GM21576 (cell line): Measurements from ENCODE around the gene ARHGAP5.

Experiments used
- ATAC-seq: cut with Tn5 transposase; IDR thresholded peaks from one replicate; pipeline ENCODE4 v1.9.1; 2021; ENCODE audit warnings: mild to moderate bottlenecking, moderate library complexity; ENCODE audit not compliant: unreplicated experiment

ARHGAP5 gene

DNA sequence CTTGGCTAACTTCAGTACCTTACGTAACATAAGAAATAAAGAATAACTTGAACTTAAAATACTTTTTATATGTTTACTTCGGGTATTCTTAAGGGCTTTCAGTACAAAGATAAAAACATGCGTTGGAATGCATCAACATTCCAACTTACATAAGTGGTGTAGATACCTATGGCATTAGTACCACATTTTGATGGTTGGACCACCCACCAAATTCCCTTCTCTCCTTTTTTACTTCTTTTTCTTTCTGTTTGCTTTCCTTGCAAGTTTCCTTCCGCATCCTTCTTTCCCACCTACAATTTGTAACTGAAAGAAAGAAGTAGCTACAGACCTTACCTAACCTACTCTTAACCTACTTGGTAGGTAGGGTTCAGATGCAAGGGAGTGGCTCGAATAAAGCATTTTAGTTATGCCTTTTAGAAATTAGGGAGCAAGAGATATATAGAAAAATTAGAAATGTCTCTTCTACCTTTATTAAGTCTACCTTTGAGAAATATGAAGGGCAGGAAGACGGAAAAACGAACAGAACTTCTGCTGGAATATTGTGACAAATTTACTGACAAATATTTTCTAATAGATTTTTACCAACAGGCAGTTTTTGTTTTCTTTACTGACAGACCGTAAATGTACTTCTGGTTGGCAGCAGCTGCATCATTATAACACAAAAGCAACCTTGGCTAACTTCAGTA is 2.1 kb upstream of the ARHGAP5 start:
- no peak for ATAC-seq

DNA sequence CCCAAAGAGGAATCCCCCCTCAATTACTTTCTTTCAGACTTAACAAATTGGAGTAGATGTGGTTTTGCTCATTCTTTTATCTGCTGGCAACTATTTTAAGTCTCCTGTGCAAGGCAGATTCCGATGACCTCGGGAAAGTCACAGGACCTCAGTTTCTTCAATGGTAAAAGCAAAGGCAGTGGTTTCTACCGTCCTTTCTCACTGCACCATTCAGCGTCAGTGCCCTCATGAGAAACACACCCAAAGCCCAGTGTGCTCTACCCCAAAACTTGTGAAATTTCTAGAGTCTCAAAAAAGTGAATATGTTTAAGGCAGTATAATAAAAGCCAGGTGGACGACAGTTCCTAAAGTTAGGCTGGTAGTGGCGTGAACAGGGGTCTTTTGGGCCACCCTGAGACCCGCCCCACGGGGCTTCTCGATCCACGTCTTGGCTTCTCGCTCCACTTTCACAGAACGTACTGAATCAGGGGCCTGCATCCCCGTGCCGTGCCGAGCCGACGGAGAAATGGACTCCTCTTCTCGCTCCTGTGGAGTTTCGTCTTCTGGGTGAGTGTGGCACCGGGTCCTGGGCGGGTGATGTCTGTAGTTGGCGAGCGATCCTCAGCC is 1.3 kb upstream of the ARHGAP5 start:
- peak; percentile 26 for ATAC-seq

DNA sequence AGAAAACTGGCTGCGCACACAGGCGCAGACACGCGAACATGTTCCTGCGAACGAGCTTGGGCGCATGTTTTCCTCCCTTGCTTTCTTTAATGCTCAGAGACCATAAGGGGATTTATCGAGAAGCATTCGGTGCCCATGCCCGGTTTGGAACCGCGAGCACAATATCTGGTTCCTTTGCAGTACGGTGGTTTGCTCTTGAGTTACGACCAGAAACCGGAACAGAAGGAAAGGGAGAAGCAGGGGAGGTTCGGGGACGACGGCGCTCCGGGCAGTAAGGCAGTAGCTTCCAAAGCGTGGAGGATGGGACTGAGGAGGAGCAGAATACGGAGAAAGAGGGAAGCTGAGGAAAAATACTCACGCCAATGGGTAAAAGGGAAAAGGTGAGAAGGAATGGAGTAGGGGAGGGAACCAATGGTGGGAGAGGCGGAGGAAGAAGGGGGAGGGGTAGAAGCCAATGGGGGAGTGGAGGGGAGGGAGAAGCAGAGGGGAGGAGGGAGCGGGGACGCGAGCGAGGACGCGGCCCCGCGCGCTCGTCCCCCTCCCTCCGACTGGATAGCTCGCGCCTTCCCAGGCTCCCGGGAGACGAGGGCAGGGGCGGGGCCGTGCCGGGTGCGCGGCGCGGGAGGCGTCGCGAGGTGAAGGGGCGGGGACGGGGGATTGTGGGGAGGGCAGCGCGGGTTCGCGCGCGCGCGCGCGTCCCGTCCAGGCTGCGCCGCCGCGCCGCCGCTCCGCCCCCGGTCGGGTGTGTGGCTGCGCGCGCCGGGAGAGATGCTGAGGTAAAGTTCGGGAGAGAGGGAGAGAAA is 625 bp upstream of the ARHGAP5 start:
- ATAC-seq, result peak; percentile 39

DNA sequence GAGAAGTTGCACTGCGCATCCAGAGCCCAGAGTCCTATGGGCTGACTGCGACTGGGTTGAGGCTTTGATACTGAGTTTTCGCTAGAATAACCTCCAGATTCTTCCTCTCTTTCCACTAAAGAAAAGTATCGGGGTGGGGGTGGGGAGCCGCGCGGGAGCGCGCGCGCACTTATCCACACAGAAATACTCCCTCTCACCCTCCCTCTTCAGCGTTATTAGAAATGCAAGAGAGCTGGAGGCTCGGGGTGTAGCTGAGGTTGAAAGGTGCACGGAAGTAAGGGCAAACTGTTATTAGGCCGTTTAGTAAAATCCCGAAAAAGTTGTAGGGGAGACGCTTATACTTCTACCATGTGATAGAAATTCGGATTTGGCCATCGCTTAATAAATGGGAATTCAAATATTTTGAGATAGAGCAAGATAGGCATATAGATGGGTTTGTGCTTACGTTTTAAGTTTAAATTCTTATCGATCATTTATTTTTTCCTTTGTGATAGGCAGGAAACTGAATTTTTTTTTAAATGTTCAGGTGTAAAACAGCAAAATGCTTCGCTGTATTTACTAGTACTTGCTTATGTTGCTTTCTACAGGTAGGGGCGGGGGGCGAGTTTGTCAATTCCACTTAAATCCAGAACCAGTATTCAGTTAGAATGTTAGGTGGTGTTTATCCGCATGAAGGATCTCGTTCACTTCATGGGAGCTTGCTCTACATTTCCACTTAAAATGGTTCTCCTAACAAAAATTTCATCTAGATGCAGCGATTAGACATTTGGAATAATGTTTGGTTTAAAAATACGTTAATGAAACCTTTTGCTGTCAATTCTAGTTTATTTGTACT is 1.1 kb downstream of the ARHGAP5 start:
- ATAC-seq, result no peak

DNA sequence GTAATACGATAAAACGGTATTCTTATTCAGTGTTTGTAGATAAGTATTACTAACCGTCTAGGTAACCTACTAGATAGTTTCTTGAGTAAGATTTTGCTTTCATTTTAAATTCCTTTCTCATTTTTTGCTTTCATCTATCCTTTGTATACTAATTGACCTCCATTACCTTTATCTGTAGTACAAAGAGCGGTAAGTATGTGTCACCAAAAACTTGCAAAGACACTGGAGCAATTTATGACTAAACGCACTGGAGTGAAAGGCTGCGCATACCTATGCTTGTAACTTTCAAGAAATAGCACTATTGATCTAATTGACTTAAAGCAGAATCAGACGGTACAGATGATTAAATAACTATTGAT is 1.7 kb downstream of the ARHGAP5 start:
- ATAC-seq, result no peak

DNA sequence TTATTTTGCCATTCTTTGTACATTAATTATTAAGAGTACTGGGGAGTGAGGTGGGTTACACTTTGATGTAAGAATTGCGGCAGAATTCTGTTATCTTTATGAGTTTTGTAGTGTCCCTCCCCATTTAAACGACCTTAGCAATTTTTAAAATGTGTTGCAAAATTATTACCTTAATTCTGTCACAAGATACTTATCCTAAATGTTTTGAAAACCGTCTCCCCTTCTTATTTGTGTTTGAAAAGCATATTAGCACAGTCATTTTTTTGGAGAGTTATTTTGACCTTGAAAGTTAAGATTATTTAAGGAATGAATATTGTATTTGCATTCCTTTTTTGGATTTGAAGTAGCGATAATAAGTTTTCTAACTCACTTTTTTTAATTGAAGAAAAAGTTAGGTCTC is 2.2 kb downstream of the ARHGAP5 start:
- ATAC-seq, result no peak

DNA sequence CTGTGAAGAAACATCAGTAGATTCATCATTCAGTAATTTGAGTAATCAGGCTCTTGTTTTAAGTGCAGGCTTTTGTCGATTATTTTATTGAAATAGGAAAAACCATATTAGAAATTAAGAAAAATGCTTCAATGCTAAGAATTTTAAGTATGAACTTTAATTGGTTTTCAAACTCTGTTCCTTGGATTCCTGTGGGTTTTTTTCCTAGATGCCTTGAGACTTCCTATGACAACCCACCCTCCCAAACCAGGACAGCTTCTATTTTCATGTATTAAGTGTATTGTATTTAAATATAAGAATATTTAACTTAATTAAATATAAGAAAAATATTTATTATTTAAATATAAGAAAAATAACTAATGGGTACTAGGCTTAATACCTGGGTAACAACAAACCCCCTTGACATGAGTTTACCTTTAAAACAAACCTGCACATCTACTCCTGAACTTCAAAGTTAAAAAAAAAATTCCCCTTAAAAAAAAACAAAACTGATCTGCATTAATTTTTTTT is 3.0 kb downstream of the ARHGAP5 start:
- no peak for ATAC-seq

DNA sequence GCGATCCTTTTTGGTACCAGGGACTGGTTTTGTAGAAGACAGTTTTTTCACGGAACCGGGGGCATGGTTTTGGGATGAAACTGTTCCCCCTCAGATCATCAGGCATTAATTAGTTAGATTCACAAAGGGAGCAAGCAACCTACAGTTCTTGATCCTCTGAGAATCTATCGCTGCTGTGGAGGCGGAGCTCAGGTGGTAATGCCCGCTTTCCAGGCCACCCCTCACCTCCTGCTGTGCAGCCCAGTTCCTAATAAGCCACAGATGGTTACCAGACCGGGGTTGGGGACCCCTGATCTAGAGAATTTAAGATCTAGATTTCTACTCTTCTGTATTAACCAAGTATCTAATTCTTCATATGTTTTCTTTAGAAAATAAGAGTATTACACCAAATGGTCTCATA is 4.8 kb downstream of the ARHGAP5 start:
- ATAC-seq, result no peak

DNA sequence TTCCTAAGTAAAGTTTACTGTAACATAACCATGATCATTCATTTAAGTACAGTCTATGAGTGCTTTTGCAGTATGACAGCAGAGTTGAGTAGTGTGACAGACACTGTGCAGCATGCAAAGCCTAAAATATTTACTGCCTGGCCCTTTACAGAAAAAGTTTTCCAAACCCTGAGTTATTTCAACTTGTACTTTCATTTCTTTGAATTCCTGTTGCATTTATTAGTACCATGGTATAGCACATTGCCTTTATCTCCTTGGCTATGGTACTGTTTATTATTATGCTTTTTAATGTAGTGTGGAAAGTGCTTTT is 6.2 kb downstream of the ARHGAP5 start:
- no peak for ATAC-seq

DNA sequence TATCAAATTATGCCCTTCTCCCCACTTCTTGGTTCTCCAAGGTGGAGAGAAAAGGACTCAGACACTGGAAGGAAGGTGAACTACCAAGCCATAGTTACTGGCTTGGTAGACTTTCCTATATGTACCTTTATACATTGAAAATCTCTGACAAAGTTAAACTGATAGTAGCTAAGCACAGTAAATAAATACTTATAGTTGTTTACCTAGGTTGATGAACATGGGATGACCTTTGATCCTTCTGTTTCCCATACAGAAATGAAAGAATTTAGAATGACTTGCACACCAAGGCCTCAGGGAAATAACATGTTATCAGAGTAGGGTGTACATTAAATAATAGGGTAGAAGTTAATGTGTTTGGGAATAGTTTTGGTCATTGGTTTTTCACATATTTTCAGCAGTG is 6.7 kb downstream of the ARHGAP5 start:
- ATAC-seq, result no peak

DNA sequence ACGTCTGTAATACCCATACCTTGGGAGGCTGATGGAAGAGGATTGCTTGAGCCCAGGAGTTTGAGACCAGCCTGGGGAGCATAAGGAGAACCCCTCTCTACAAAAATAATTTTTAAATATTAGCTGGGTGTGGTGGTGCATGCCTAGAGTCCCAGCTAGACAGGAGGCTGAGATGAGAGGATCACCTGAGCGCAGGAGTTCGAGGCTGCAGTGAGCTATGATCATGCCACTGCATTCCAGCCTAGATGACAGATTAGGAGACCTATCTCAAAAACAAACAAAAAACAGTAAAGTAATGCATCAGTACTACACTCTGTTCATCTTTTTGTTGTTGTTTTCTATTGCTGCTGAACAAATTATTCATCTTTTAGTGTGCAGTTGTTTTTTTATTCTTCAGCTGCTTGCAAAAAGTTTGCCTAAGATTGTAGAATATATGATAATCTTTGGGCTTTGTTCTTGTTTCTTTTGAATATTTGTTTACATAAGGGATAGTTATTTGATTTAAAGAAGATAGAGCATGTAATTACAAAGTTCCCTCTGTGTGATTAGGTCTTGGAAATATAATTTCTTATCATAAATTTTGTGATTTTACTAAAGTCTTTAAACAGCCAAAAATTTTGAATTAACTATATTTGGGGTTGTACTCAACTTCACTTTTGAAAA is 8.2 kb downstream of the ARHGAP5 start:
- ATAC-seq, result no peak

DNA sequence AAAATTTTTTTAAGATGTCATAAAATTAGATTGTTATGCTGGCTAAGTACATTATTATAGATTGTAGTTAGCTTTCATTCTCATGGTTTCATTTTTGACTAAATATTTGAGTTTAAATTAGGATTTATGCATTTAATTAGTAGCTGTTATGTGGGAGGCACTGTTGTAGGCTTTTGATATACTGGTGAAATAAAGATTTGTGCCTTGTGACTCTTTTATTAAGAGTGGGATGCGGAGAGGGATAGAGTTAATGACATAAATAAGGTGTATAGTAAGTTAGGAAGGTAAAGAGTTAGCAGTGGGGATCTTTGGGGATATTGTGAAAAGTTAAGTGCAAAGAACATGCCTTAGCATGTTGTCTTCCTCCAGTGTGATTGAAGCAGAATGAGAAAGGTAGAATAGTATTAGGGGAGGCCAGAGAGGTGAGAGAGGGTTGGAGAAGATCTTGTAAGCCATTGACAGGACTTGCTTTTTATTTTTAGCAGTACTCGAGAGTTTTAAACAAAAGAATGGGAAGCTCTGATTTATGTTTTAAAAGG is 8.8 kb downstream of the ARHGAP5 start:
- ATAC-seq, result no peak

DNA sequence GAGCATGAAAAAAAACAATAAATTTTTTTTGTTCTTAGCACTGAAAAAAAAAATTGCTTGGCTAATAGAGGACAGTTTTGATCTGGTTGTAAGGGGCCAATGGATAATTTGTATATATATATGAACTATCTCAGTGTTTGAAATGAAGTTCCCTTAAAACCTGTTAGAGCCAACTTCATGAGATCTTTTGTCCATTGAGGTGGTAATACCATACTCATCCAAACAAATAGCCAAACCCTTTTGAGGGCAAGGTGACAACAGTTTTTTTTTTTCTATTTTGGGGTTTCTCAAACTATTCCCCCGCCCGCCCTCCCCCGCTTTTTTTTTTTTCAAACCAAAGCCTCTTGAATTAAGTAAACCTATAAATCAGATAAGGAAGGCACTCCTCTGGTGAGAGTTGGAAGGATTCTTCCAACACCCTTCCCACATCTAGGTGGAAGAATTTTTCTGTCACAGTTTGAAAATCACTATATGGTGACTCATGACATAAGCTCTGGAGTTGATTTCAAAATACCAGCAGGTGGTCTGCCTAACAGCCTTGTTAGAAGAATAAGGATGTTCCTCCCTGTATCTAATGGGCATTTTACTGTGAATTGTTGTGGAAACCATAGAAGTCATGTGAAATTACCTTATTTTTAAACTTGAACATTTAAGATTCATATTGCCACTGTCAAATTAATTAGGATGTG is 10.2 kb downstream of the ARHGAP5 start:
- ATAC-seq, result no peak

DNA sequence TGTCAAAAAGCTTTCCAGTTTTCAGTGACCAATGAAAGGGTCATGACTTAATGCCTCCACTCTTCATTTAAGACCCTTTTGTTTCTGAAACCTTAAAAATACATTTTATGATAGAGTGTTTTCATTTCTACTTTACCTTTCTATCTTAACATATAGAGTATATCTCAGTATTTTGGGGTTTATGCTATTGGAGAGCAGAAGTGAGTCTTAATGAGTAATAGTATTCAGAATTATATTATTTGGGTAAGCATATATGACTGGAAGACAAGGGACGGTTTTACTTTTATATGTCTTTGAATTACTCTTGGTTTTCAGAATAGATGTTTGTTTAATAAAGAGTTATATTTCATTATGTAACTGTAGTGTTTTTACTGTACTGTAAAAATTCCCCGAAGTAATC is 10.8 kb downstream of the ARHGAP5 start:
- ATAC-seq, result no peak

DNA sequence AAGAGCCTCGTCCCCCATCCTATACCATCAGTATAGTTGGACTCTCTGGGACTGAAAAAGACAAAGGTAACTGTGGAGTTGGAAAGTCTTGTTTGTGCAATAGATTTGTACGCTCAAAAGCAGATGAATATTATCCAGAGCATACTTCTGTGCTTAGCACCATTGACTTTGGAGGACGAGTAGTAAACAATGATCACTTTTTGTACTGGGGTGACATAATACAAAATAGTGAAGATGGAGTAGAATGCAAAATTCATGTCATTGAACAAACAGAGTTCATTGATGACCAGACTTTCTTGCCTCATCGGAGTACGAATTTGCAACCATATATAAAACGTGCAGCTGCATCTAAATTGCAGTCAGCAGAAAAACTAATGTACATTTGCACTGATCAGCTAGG is 13.6 kb downstream of the ARHGAP5 start:
- ATAC-seq, result no peak

DNA sequence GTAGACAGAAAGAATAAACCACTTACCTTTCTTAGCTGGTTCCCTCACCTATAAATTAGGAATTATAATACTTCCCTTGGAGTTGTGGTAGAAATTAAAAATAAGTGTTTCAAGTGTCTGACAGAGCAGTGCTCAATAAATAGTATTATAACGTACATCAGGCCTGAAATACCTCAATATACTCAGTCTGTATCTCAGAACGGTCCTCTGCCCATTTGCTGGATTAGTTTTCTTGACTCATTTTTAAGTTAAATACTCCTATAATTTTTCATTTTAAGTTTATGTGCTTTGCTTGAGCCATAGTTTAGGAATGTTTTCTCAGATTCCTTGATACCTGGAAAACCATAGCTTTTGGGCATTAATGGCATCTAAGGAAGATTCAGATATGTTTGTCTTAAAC is 22.4 kb downstream of the ARHGAP5 start:
- ATAC-seq, result no peak

DNA sequence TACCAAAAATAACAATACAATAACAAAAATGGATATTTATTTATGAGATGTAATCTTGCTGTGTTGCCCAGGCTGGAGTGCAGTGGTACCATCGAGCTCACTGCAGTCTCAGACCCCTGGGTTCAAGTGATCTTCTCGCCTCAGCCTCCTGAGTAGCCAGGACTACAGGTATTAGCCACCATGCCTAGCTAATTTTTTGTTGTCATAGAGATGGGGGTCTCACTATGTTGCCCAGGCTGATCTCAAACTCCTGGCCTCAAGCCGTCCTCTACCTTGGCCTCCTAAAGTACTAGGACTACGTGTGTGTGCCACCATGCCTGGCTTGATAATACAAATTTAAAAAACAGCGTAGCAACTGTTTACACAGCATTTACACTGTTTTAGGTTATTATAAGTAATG is 23.1 kb downstream of the ARHGAP5 start:
- no peak for ATAC-seq

DNA sequence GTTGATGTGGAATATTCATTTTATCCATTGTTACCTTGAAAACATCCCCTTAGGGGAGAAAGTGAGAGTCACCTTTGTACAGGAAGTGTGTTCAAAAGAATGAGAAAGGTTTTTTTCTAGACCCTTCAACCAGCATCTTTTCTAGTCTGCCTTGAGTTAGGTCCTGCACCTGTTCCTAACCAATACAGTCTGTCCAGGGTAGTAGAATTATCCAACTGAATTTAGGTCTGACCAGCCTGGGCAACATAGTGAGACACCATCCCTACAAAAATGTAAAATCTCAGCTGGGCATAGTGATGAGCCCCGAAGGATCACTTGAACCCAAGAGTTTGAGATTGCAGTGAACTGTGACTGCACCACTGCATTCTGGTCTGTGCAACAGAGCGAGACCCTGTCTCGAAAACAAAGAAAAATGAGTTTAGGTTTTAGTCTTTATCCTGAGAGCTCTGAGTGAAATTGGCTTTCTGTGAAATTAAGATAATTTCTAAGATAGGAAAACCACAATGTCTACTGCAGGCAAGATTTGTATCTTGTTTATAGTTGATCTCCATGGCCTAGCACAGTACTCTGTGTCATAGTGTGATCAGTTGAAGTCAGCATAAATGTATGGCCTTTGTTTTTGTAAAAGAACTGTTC is 25.2 kb downstream of the ARHGAP5 start:
- peak; percentile 90 for ATAC-seq

DNA sequence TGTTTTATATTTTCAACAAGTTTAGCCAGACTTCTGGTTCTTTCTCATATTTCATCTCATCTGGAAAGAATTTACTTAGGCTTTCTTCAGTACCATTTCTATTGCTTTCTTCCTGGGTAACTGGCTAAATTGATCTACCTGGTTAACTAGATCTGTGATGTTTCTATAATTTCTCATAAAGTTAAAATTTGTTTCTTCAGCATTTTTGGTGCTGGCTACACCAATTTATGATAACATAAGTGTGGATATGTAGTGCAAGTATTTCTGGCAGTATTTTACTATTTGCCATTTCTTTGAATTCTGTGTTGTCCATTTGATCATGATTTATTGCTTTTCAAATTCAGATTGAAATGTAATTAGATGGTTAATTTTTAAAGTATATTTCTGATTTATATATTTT is 25.9 kb downstream of the ARHGAP5 start:
- ATAC-seq, result no peak

DNA sequence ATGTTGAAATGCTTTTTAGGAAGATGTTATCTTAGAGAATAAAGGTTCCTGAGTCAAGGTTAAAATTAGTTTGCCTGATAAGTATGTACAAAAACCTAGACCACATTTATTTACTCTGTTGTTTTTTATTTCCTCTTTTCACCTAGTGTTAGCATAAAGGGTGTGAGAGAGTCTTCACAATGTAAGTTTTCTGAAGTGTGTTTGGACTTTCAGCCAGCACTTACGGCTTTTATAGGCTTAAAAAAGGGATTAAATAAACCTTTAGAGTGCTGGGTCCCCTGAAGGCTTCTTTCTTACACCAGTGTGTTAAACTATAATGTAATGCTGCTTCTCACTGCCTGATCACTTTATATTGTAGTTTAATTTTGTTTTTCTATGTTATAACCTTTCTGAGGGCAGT is 27.2 kb downstream of the ARHGAP5 start:
- ATAC-seq, result no peak
